Measurements from ENCODE around the gene FBXO45.
"Not testable (repeated sequence)": the region's sequence is repeated elsewhere in the genome, so short reads cannot be mapped to it uniquely, and the experiment has no call there.

Gene FBXO45

DNA sequence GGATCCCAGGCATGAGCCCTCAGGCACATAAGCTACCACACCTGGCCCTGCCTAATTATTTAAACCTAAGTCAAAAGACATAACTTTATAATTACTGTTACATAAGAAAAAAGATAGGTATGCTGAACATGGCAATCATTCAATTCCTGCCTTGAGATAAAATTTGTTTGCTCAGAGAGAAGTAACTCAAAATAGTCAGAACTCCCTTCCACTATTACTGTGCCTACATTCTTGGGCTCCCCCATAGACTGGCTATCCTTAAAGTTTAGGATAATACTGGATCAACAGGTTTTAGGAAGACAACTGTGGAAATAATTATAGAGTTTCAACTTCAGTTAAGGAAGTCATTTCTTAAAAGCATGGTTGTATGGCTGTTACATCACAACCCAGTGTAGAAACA lies 10.0 kb upstream of the FBXO45 start:
- DNase-seq: peak in 1 of 2 experiments; percentile 37

DNA sequence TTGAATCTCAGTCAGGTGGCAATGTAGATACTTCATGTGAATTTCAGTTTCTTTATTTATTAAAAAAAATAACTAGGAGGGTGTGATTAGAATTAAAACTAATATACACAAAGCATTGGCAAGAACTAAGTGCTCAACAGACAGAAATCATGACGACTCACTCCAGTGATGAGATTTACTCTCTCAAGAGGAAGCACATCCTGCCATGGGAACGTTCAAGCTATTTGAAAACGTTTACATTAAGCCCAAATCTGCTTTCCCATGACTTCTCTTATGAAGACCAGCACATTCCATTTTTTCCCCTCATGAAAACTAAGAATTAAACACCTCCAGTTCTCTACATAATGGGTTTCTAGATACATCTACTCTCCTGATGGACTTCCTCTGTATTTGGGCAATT lies 8.6 kb upstream of the FBXO45 start:
- DNase-seq: no peak

DNA sequence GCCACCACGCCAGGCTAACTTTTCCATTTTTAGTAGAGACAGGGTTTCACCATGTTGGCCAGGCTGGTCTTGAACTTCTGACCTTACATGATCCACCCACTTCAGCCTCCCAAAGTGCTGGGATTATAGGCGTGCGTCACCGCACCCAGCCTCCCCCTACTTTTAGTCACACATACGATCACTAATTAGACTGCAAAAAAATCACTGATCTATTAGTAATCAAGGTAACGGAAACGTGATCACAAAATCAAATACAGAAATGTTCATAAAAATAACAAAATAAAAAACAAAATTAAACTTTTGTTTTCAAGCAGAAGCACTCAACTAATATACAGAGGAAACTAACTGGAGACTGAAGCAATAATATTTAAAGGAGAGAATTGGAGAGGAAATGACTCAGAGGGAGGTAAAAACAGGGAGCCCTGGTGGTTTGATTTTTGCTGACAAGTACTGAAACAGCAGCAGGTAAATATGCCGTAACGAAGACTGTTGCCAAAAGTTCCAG lies 4.7 kb upstream of the FBXO45 start:
- peak; percentile 47 to 51 for DNase-seq

DNA sequence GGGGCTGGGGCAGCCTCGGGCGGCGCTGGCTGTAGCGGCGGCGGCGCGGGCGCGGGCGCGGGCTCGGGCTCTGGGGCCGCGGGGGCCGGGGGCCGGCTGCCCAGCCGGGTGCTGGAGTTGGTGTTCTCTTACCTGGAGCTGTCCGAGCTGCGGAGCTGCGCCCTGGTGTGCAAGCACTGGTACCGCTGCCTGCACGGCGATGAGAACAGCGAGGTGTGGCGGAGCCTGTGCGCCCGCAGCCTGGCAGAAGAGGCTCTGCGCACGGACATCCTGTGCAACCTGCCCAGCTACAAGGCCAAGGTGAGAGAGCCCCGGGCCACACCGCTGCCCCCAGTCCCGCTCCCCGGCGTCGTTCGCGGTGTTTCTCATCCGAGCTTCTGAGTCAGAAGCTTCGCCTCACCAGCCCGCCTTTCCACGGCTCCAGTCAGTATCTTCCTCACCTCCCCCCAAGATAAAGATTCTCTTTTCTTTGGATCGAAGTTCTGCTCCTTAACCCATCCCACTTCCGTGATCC lies 600 bp downstream of the FBXO45 start:
- DNase-seq: peak; percentile 21 to 32

DNA sequence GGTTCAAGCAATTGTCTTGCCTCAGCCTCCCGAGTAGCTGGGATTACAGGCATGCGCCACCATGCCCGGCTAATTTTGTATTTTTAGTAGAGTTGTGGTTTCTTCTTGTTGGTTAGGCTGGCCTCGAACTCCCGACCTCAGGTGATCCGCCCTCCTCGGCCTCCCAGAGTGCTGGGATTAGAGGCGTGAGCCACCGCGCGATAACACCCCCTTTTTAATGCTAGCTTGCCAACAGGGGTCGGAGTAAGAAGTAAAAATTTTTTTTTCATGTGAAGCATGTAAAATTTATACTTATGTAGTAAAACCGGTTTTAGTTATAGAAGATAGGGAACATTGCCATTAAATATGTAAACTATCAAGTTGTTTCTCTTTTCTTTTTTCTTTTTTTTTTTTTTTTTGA lies 1.9 kb downstream of the FBXO45 start:
- DNase-seq: not testable (repeated sequence)

DNA sequence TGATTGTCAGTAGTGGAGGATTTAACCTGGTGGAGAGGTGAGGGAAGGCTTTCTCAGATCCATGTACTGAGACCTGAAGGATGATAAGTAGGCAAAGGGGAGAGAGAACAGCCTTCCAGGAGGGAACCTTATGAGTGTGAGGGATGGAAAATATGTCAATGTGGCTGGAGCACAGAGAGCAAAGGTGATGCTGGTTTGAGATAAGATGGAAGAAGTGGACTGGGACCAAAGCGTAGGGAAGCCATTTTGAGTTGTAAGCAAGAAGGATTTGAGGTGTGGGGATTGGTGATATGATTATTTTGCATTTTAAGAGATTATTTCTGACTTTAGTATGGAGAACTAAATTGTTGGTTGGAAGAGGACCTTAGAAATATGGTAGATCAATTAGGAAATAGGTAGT lies 3.9 kb downstream of the FBXO45 start:
- DNase-seq: no peak

DNA sequence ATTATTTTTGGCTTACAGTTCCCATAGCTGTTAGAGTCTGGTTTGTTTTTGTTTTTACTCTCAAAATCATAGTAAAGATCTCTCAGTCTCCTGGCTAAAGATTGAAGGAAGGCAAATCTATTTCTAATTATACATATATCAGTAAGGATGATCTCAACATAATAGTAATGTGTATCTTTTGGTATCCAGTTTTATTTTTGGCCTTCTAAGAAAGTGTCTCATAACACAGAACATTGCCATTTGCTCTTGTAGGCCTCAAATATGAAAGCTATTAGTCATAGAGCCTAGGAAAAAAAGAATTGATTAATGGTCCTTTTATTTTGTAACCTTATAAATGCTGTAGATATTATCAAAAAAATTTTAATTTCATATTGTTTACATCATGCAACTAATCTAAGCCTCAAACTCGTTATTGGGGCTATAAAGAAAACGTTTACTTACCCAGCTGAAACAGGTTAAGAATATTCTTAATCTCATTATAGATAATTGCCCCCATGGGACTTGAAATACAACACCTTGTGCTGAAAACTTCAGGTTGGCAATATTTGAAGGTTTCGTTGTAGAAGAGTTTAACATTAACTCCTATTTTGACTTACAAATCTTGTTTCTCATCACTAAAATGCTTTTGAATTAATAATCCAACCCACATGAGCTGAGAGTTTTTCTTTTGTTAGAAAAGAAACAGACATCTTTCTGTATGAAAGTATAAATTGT lies 16.7 kb downstream of the FBXO45 start:
- DNase-seq: no peak

DNA sequence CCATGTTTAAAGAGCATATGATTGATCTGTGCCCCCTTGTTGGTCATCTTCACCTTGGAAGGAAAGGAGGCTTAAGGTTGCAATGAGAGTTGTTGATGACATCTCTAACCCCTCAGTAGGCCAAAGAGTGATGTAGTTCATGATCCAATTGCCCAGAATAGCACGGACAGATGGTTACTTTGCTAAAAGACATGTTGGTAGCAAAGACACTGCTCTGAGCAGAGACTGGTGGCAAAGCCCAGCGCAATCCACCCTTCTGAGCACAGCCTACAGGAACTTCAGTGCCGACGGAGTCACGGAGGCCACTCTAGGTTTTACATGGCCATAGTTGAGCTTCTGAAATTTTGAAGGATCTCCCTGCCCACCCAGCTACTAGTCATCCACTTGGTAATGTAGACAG lies 21.8 kb downstream of the FBXO45 start:
- DNase-seq: no peak

DNA sequence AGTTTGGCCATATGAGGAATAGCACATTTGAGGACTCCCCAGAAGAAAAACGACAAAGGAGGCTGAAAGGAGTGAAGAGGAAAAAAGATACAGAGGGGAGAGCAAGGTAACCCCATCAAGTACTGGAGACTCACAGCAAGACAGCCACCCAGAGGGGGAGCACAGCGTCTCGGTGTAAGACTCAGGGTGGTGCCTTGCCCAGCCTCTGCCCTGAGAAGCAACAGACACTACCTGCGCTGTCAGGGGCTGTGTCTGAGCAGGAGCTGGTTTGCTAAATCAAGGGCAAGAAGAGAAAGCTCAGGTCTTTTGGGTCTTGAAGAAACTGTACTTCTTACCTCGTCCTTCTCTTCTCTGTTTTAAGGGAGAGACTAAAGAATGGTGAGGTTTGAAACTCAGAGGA lies 27.9 kb downstream of the FBXO45 start:
- DNase-seq: no peak

DNA sequence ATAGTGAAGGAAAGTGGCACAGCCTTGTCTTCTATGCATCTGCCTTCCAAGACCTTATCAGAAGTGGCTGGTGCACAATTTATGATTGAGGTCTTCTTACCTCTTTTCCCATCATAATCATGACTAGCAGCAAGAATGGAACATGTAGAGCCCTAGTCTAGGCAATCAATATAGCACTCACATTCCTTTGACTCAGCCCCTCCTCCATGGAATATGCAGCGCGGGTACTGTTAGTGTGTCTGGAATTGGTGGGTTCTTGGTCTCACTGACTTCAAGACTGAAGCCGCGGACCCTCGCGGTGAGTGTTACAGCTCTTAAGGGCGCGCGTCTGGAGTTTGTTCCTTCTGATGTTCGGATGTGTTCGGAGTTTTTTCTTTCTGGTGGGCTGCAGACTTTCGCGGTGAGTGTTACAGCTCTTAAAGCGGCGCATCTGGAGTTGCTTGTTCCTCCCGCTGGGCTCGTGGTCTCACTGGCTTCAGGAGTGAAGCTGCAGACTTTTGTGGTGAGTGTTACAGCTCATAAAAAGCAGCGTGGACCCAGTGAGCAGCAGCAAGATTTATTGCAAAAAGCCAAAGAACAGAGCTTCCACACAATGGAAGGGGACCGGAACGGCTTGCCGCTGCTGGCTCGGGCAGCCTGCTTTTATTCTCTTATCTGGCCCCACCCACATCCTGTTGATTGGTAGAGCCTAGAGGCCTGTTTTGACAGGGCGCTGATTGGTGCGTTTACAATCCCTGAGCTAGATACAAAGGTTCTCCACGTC lies 29.7 kb downstream of the FBXO45 start:
- DNase-seq: not testable (repeated sequence)

DNA sequence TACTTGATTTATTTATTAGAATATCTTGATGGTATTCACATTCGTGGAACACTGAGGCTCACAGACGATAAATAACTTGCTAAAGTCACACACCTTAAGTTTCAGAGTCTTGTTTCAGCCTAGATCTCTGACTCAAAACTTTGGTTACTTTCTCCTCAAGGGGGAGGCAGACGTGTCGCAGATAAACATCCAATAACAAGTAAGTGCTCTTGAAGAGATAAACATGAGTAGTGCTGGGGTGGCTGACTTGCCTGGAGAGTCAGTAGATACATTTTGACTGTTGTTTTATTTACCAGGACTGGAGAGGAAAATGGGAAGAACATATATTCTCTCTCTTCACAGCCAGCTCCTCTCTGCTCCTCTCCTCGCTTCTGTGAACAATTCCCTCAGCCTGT lies 31.3 kb downstream of the FBXO45 start:
- no peak for DNase-seq

DNA sequence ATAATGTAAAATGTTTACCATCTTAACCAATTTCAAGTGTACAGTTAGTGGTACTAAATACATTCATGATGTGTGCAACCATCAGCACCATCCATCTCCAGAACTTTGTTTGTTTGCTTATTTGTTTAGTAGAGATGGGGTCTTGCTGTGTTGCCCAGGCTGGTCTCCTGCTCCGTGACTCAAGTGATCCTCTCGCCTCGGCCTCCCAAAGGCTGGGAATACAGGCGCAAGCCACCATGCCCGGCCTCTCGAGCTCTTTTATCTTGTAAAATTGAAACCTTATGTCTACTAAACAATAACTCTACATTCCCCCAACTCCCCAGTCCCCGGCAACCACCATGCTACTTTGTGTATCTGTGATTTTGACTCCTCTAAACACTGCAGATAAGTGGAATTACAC lies 31.9 kb downstream of the FBXO45 start:
- DNase-seq: no peak

DNA sequence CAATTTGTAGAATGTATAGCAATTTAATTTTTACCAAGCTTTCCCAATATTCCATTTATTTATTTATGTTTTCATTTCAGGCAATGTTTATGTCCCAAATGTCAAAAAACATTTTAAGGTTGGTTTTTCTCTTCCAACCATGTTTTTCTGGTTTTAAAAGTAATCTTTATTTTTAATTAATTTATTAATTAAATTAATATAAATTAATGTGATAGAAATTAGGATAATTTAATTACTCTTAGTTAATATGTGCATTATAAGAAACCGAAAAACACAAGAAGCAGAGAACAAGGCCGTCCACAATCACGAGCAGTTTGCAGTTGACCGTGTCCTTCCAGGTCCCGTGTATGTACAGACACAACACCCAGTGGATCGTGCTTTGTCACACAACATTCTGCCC lies 34.2 kb downstream of the FBXO45 start:
- no peak for DNase-seq

DNA sequence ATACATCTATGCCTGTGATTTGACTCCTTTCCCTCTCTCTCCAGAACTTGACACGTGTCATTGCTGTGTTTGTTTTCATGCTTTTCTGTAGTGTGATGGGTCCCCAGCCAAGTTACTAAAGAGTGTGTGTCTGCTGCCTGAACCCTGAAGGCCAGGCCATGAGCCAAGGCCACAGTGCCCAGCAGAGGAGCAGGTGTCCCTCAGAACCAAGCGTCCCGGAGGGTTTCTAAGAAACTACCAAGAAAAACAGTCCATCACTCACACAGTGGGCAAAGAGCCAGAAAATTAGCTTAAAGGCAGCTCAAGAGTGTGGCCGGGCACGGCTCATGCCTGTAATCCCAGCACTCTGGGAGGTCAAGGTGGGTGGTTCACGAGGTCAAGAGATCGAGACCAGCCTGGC lies 35.2 kb downstream of the FBXO45 start:
- no peak for DNase-seq

DNA sequence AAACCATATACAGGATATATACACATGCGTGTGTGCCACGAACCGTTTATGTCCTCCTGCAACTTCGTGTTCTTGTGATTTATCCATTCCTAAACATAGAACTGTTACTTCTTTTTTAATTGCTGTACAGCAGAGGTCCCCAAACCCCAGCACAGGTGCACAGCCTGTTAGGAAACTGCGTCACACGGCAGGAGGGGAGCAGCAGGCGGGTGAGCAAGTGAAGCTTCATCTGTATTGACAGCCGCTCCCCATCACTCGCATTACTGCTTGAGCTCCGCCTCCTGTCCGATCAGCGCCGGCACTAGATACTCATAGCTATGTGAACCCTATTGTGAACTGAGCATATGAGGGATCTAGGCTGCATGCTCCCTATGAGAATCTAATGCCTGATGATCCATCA lies 36.1 kb downstream of the FBXO45 start:
- DNase-seq: no peak

DNA sequence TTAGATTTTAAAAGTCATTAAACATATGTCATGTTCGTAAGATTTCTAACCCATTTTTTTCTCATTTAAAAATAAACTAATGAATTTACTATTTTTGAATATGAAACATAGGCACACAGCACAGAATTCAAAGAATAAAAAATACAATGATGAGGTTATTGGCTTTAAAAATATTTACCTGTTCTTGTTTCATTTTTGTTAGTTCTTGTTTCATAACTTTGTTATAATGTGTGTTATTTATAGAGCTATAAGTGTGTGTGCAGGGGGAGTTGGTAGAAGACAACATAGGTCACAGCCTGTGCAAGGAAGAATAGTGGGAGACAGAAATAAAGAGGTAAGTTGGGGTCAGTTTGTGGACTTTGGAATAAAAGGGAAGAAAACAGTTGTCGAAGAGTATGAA lies 40.2 kb downstream of the FBXO45 start:
- no peak for DNase-seq

DNA sequence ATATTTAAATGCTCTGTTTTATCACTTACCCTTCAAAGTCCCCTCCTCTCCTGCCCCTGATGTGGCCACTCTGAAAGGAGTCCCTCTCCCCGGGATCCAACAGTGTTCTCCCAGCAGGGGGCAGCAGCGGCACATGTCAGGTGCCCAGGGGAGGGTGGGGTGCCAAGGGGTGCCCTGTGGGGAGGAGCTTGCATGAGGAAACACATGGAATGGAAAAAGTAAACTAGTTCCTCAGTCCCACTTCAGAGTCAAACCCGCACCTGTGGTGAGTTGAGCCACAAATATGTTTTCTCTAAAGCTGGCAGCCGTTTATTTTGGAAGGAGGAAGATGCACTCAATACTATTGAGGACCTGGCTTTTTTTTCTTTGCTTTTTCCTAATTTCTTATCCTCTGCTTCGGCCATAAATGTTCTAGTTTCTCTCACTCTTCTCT lies 40.9 kb downstream of the FBXO45 start:
- DNase-seq: peak; percentile 97 to 99

DNA sequence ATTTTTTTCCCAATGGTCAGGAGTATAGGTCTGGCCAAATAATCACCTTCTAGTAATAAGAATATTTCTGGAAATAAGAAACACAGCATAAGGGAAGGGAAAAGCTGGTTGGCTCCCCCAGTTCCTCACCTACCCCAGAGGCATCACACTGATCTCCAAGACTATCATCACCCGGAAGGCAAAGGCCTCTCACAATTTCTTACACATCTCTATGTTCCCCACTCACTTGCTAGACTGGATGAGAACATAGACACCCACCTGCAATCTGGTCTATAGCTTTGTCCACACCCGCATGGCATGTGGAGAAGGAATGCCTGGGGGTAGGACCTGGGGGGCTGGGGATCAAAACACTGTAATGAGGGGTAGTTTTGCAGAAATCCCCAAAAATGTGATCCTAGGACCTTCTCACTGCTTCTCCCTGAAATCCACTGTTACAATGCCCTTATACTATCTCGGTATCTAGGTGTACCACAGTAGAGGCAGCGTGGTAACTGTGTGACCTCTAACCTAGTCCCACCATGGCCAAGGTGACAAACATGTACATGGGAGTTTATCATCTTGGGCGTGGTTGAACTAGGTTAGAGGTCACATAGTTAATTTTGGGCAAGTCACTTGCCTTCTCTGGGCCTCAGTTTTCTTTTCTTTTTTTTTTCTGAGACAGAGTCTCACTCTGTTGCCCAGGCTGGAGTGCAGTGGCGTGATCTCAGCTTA lies 41.5 kb downstream of the FBXO45 start:
- no peak for DNase-seq

DNA sequence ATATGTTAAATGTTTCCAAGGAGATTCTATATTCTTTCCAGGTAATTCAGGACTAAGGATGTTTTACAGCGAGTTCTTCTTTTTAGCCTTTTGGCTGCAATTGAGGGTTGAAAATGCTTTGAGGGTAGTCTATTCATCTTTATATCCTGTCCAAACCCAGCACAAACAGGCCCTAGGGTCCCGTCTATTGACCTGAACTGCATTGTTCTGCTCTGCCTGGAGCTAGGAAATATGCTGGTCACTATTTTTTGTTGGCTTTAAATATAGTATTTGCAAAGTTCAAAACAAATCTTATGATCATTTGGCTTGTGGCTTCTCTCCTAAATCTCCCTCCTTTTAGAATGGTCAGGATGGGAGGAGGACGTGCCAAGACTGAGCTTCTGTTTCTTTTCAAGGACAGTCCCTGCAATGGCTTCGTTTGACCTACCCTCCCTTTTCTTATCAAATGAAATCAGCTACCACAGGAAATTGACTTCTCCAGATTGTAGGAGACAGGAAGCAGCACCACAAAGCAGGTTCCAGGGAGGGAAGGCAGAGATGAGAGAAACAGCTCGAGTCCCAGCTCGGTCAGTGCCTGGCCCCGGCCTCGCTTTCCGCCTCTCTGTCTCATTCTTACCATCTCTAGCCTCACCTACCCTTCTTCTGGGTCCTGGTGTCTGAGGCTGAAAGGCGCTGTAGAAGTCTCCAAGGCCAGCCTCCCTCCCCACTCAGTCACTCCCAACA lies 43.5 kb downstream of the FBXO45 start:
- peak; percentile 49 to 53 for DNase-seq

DNA sequence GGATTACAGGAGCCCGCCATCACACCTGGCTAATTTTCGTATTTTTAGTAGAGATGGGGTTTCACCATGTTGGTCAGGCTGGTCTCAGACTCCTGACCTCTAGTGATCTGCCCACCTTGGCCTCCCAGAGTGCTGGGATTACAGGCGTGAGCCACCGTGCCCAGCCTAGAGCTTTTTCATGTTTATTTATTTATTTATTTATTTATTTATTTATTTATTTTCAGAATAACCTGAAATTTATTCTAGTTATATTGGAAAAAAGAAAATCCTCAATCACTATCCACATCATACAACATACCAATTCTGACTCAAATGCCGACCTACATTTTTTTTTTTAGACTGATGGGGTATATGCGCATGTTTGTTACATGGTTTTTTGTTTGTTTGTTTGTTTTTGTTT lies 46.8 kb downstream of the FBXO45 start:
- not testable (repeated sequence) for DNase-seq

DNA sequence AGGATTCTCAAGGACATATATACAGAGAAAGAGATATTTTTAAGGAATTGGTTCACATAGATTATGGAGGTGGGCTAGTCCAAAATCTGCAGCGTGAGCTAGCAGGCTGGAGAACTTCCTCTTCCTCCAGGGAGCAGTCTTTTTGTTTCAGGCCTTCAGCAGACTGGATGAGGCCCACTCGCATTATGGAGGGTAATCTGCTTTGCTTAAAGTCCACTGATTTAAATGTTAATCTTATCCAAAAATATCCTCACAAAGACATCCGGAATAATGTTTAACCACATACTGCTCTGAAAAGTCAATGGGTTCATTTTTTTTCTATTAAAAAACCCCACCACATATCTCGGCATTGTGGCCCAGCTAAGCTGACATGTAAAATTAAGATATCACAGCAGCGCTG lies 48.8 kb downstream of the FBXO45 start:
- DNase-seq: peak; percentile 45 to 69

DNA sequence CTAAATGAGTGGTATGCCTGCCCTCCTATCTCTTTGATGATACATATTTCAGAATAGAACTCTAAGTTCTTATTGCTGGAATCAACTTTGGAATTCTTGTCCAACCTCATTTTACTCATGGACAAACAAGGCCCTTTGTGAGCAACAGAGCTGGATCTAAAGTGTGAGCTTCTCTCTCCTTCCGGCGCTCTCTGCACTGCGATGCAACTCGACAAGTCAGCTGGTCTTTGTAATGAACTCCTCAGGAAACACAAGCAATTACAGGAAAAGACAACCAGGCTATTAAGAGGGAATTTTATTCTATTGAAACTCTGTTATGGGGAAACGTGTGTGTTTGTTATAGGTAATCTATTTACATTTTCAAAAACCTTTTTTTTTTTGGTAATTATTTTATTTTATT lies 50.8 kb downstream of the FBXO45 start:
- DNase-seq: no peak

DNA sequence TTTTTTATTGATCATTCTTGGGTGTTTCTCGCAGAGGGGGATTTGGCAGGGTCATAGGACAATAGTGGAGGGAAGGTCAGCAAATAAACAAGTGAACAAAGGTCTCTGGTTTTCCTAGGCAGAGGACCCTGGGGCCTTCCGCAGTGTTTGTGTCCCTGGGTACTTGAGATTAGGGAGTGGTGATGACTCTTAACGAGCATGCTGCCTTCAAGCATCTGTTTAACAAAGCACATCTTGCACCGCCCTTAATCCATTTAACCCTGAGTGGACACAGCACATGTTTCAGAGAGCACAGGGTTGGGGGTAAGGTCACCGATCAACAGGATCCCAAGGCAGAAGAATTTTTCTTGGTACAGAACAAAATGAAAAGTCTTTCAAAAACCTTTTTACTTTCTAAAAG lies 51.2 kb downstream of the FBXO45 start:
- DNase-seq: not testable (repeated sequence)
